ENCODE measurements around the gene STON1.
"Not testable (repeated sequence)": the region's sequence is repeated elsewhere in the genome, so short reads cannot be mapped to it uniquely, and the experiment has no call there.

STON1 gene

GRCh38 chr2:48525269-48525943 lies 4.5 kb upstream of the STON1 start:
- DNase-seq: no peak
- intact Hi-C loops (cut with DNase I): no loop called here

- DNase-seq: no peak
- intact Hi-C loops (cut with DNase I): no loop called here
These were observed 2.6 kb upstream of the STON1 start for GRCh38 chr2:48527226-48527885.

- DNase-seq: no peak
- intact Hi-C loops (cut with DNase I): no loop called here
These were observed 1.5 kb upstream of the STON1 start for GRCh38 chr2:48528431-48528830.

GRCh38 chr2:48529194-48529593 lies 760 bp upstream of the STON1 start:
- DNase-seq: no peak

GRCh38 chr2:48529676-48530032 lies 300 bp upstream of the STON1 start:
- intact Hi-C loops (cut with DNase I): no loop called here
- DNase-seq: no peak

More at GRCh38 chr2:48529194-48529593, 760 bp upstream of the STON1 start:
- intact Hi-C loops (cut with DNase I): no loop called here

- DNase-seq: peak in 14 of 42 donors; percentile 12 to 66 (median 30)
- intact Hi-C loops (cut with DNase I): no loop called here
These were observed 1.2 kb downstream of the STON1 start for GRCh38 chr2:48531141-48531648.

GRCh38 chr2:48532174-48532573 lies 2.2 kb downstream of the STON1 start:
- intact Hi-C loops (cut with DNase I): no loop called here
- DNase-seq: no peak

- intact Hi-C loops (cut with DNase I): no loop called here
- no peak for DNase-seq
These were observed 2.9 kb downstream of the STON1 start for GRCh38 chr2:48532824-48533223.

- DNase-seq: no peak
- intact Hi-C loops (cut with DNase I): no loop called here
These were observed 4.8 kb downstream of the STON1 start for GRCh38 chr2:48534781-48535180.

GRCh38 chr2:48540237-48540935 lies 10.4 kb downstream of the STON1 start:
- intact Hi-C loops (cut with DNase I): no loop called here
- DNase-seq: no peak

GRCh38 chr2:48541666-48542389 lies 11.9 kb downstream of the STON1 start:
- no peak for DNase-seq
- intact Hi-C loops (cut with DNase I): no loop called here

- DNase-seq: no peak
- intact Hi-C loops (cut with DNase I): no loop called here
These were observed 13.9 kb downstream of the STON1 start for GRCh38 chr2:48543895-48544294.

GRCh38 chr2:48545244-48545643 lies 15.3 kb downstream of the STON1 start:
- intact Hi-C loops (cut with DNase I): no loop called here
- peak in 1 of 42 donors; percentile 31 for DNase-seq

- intact Hi-C loops (cut with DNase I): no loop called here
These were observed 18.9 kb downstream of the STON1 start for GRCh38 chr2:48548840-48549239.

GRCh38 chr2:48549972-48550371 lies 20.0 kb downstream of the STON1 start:
- intact Hi-C loops (cut with DNase I): no loop called here

More at GRCh38 chr2:48548840-48549239, 18.9 kb downstream of the STON1 start:
- DNase-seq: peak in 7 of 42 donors; percentile 21 to 43 (median 27)

GRCh38 chr2:48551548-48551947 lies 21.6 kb downstream of the STON1 start:
- intact Hi-C loops (cut with DNase I): no loop called here
- DNase-seq: peak in 1 of 42 donors; percentile 9

More at GRCh38 chr2:48549972-48550371, 20.0 kb downstream of the STON1 start:
- no peak for DNase-seq

GRCh38 chr2:48555071-48555470 lies 25.1 kb downstream of the STON1 start:
- DNase-seq; intact Hi-C loops (cut with DNase I): not testable (repeated sequence)

- intact Hi-C loops (cut with DNase I): no loop called here
- no peak for DNase-seq
These were observed 28.5 kb downstream of the STON1 start for GRCh38 chr2:48558456-48558855.

GRCh38 chr2:48560546-48561209 lies 30.7 kb downstream of the STON1 start:
- intact Hi-C loops (cut with DNase I): no loop called here
- DNase-seq: peak; percentile 14 to 83 (median 64)

All from head of caudate nucleus (tissue), 42 donors.